Measurements from ENCODE around the gene VEGFC.

The VEGFC gene

GRCh38 chr4:176792326-176793059, at the start of gene VEGFC:
Gene VEGFC (minus strand): TSS chr4:176792922. CDS start chr4:176792311, 611 bp downstream.
- DNase-seq = no peak

- DNase-seq = no peak
Measured at GRCh38 chr4:176841711-176842112, 49.0 kb upstream of the VEGFC start.

GRCh38 chr4:176840166-176840565, 47.4 kb upstream of the VEGFC start:
- DNase-seq = no peak

GRCh38 chr4:176839656-176840055, 46.9 kb upstream of the VEGFC start:
- DNase-seq = no peak

- DNase-seq = no peak
Measured at GRCh38 chr4:176838601-176839433, 46.1 kb upstream of the VEGFC start.

- no peak for DNase-seq
Measured at GRCh38 chr4:176837169-176837895, 44.6 kb upstream of the VEGFC start.

- no peak for DNase-seq
Measured at GRCh38 chr4:176834531-176834930, 41.8 kb upstream of the VEGFC start.

- DNase-seq = no peak
Measured at GRCh38 chr4:176833400-176834175, 40.9 kb upstream of the VEGFC start.

GRCh38 chr4:176830971-176831370, 38.2 kb upstream of the VEGFC start:
- DNase-seq = no peak

- DNase-seq = no peak
Measured at GRCh38 chr4:176825586-176825985, 32.9 kb upstream of the VEGFC start.

GRCh38 chr4:176824645-176825366, 32.1 kb upstream of the VEGFC start:
- DNase-seq = no peak

- DNase-seq = no peak
Measured at GRCh38 chr4:176818531-176818930, 25.8 kb upstream of the VEGFC start.

- no peak for DNase-seq
Measured at GRCh38 chr4:176817204-176817603, 24.5 kb upstream of the VEGFC start.

- no peak for DNase-seq
Measured at GRCh38 chr4:176814770-176815169, 22.0 kb upstream of the VEGFC start.

- DNase-seq = no peak
Measured at GRCh38 chr4:176810481-176811249, 17.9 kb upstream of the VEGFC start.

GRCh38 chr4:176806778-176807375, 14.2 kb upstream of the VEGFC start:
- DNase-seq = no peak

- DNase-seq = no peak
Measured at GRCh38 chr4:176805155-176805554, 12.4 kb upstream of the VEGFC start.

GRCh38 chr4:176800891-176801534, 8.3 kb upstream of the VEGFC start:
- no peak for DNase-seq

GRCh38 chr4:176799653-176800052, 6.9 kb upstream of the VEGFC start:
- no peak for DNase-seq

- DNase-seq = no peak
Measured at GRCh38 chr4:176798540-176798939, 5.8 kb upstream of the VEGFC start.

Data from stimulated activated naive CD4-positive, alpha-beta T cell (primary cell).